Activated naive CD8-positive, alpha-beta T cell treated with anti-CD3 and anti-CD28 coated beads, Interleukin-2, amount 50 U/mL, for 16 hours (primary cell): Measurements from ENCODE around the gene DIS3L2.
"Not testable (repeated sequence)": the region's sequence is repeated elsewhere in the genome, so short reads cannot be mapped to it uniquely, and the experiment has no call there.

Source experiments
- DNase-seq: peaks from one replicate; pipeline ENCODE4 v3.0.0-alpha.2; 2020; ENCODE audit warnings: low read depth, low spot score

DIS3L2 gene

DNA sequence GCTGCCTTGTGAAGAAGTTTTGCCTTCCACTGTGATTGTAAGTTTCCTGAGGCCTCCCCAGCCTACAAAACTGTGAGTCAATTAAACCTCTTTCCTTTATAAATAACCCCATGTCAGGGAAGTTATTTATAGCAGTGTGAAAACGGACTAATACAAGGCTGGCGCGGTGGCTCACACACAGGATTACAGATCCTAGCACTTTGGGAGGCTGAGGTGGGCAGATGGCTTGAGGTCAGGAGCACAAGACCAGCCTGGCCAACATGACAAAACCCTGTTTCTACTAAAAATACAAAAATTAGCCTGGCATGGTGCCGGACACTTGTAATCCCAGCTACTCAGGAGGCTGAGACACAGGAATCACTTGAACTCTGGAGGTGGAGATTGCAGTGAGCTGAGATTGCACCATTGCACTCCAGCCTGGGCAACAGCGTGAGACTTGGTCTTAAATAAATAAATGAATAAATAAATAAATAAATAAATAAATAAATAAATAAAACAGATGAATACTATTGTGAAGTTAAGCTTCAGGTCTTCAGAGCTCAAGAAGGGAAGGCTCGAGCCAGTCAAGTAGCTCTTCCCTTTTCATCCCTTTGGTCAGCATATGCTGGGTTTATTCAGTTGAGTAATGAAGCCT, 154.3 kb downstream of the DIS3L2 start:
- DNase-seq, result not testable (repeated sequence)

DNA sequence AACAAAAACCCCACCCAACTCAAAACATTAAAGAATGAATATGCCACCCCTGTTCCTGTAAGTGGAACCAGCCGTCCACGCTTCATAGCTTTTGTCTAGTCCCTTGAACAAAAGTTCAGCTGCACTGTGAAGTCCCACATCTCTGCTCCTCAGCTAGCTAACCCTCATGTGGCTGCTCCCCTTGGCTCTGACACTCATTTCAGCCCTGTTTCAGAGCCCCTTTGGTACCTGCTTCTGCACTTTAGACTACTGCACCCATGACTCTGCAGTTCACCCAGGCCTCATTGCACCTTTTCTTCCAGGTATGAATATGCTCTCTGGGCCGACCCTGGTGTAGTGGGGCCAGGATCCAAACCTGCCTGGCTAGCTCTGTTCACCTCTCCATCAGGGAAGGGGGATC, 155.3 kb downstream of the DIS3L2 start:
- no peak for DNase-seq

GRCh38 chr2:232117413-232117812, 155.9 kb downstream of the DIS3L2 start:
- DNase-seq, result no peak

- DNase-seq, result no peak
These were observed 159.4 kb downstream of the DIS3L2 start for GRCh38 chr2:232120911-232121310.

GRCh38 chr2:232124309-232124708, 162.8 kb downstream of the DIS3L2 start:
- DNase-seq, result no peak

DNA sequence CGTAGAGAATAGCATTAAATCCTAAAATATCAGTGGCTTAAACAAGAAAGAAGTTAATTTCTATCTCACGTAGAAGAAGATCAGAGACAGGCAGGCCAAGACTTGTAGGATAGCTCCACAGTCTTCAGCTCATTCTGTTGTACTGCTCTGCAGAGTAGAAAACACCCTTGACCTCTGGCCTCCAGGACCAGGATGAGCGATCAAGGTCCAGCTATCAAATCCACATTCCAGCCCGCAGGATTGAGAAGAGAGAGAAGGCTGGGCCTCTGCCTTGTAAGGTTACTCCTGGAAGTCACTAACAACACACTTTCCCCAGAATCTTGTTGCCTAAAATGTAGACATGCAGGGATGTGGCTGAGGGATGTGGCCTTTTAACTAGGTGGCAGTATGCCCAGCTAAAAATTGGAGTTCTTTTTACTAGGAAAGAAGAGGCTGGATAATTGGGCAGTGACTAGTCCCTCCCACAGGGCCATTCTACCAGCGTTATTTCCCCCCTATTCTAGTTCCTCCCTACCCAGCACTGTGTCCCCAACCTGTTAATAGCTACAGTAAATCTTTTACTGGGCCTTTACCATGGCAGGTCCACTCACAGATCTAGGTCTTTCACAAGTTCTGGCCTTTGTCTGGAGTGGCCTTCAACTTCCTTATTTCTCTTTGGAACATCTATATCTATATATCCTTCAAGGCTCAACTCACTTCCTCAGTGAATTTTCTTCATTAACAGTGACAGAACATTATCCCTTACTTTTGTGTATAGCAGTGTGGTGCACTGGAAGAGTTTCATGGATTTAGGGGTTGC, 165.0 kb downstream of the DIS3L2 start:
- no peak for DNase-seq

DNA sequence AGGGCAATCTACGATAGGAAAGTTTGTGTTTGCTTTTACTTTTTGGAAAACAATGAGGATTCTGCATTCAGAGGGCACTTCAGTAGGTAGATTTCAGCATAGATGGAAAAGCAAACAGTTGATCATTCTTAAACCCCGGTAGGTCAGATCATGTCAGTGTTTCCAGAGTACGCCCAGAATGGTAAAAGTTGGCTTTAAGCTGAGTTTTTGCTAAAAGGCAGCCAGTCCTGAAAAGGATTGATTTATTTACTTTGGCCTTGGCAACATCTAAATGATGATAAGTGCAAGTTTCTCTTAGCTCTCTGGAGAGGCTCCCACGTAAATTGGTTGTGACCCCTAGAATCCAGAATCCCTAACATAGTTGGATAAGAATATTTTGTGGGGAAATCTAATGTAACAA, 168.0 kb downstream of the DIS3L2 start:
- no peak for DNase-seq

DNA sequence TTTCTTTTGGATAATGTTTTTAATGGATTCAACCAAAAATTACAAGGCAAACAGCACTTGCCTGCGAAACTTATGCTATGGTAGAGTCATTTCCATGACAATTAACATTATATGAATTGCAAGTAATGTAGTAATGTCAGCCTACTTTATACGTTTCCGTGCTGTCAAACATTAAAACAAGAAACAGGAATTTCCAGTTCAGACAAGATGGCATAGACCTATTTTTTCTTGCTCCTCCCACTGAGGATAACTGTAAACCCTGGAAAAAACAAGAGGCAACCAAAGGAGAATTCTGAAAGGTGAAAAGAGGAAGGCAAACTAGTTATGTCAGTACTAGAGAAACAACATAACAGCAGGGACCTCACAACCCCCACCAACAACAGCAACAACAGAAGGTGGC, 170.7 kb downstream of the DIS3L2 start:
- DNase-seq, result no peak

DNA sequence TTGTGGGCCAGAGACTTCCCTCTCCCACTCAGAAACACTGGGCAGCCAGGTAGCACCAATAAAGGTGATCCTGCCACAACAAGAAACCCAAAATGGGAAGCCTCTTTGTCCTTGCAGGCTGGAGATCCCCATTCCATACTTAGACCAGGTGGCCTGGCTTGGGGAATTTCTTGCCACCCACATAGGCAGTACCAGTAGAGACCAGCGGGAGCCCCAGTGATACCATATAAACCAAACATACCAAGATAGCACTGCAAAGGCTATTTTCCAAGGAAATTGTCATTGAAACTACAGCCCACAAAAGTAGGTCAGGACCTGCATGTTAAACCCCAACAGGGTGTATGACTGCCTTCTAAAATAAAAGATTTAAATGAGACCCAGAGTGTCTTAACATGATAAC, 171.6 kb downstream of the DIS3L2 start:
- DNase-seq, result no peak

GRCh38 chr2:232134939-232135338, 173.4 kb downstream of the DIS3L2 start:
- DNase-seq, result no peak

GRCh38 chr2:232137356-232138147, 176.0 kb downstream of the DIS3L2 start:
- no peak for DNase-seq

DNA sequence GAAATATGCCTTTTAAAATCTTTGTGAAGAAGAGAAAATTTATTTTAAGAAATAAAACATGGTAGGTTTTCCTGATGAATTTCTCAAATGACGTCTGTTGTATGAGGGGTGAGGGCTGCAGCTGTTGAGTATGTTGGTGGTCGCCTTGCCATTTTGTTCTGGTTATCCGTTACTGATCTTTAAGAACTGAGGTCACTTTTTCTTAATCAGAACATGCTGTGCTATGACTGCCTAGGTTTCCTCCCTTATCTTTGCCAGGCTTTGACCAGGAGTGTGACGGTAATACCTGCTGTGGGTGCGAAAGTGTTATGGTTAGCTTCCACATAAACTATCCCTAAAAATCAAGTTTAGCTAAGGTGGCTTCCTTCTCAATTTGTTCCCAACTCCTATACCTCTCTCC, 176.9 kb downstream of the DIS3L2 start:
- no peak for DNase-seq

- DNase-seq, result no peak
These were observed 177.7 kb downstream of the DIS3L2 start for GRCh38 chr2:232139171-232139594.

DNA sequence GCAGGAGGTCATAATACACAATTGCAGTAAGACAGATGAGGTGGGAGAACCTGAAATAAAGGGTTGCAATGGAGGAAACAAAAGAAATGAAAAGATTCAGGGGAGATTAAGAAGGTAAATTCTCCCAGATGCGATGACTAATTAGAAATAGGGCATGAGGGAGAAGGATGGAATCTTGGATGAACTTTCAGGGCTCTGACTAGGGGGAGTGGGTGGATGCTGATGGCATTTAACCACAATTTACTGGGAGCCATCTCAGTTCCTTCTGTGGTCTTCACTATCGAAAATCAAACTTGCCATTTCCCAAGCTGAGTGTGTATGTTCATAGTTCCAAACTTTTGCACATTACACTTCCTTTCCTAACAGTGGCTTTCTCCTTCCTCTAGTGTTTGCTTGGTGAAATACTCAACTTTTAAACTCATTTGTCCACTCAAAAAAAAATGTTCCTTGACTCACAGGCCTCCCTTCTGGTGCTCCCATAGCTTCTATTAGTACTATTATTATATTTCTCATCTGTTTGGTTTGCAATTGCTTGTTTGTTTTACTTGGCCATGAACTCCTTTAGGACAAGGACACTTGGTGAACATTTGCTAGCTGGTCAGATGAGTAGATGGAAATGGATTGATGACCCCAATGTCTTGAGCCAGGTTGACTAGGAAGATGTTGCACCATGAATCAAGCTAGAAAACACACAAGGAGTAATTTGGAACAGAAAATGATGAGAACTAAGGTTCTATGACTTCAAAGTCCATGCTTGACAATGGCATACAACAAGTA, 178.5 kb downstream of the DIS3L2 start:
- DNase-seq, result no peak

DNA sequence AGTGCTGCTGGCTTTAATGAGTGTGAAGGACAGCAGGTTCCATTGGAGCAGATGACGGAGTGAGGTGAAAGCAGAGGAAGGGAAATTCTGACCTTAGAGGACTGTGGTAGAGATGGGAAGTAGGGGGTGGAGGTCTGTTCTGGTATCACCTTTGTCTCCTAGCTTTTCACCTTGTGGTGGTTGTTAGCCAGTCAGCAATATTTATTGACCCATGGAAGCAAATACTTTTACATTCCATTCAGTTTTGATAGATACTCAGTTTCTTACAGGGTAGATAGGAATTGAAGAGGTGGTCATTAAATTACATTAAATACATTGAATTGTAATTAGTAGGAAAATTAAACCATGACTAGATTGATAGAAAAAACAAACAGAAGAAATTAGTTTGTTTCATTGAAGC, 180.1 kb downstream of the DIS3L2 start:
- no peak for DNase-seq

- DNase-seq, result no peak
These were observed 180.5 kb downstream of the DIS3L2 start for GRCh38 chr2:232142049-232142448.

- DNase-seq, result no peak
These were observed 181.0 kb downstream of the DIS3L2 start for GRCh38 chr2:232142502-232142901.

- DNase-seq, result no peak
These were observed 184.8 kb downstream of the DIS3L2 start for GRCh38 chr2:232146294-232146693.

DNA sequence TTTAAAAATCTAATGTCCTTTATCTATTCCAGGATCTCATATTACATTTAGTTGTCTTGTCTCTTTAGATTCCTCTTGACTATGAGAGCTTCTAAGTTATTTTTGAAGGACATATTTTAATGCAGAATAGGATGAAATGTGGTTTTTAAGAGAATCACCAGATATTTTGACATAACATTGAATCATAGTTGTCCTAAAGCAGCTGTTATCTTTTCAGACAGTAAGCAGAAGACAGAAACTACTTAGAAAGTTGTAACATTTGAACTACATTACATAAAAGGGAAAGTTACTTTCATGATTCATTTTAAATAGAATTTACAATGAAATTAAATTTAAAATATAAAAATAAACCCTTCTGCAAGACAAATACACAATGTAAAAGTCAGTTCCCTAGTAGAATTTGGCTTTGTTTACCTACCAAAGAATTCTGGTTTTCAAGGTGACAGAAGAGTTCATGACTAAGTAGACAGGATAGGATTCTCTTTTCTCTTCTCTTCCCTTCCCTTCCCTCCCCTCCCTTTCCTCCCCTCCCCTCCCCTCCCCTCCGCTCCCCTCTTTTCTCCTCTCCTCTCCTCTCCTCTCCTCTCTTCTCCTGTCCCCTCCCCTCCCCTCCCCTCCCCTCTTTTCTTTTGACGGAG, 186.0 kb downstream of the DIS3L2 start:
- no peak for DNase-seq

DNA sequence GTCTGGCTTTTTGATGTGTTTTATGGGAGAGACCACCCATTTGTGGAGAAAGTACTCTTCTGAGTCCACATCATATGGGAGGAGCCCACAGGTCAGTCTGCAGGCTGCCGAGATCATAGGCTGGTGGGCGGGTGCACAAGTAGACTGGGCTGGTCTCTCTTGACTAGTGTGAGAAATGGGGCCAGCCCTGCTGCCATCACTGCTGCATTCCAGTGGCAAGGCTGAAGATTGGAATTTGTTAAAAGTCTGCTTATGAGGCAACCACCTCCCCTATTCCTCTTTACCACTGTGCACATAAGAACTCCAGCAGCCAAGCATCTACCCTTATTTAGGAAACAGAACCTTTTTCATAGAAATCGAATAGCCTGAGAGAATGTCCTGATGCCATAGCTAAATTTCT, 200.7 kb downstream of the DIS3L2 start:
- DNase-seq, result no peak

- DNase-seq, result no peak
These were observed 208.9 kb downstream of the DIS3L2 start for GRCh38 chr2:232170396-232170795.
